Activated T-cell treated with anti-CD3 and anti-CD28 coated beads, Interleukin-2, amount 50 U/mL, for 1 hour (primary cell): ENCODE data around the gene MRPS21.
"Not testable (repeated sequence)": the region's sequence is repeated elsewhere in the genome, so short reads cannot be mapped to it uniquely, and the experiment has no call there.

Source experiments
- DNase-seq: peaks from one replicate; pipeline ENCODE4 v3.0.0-alpha.2; 2020

MRPS21 gene

DNA sequence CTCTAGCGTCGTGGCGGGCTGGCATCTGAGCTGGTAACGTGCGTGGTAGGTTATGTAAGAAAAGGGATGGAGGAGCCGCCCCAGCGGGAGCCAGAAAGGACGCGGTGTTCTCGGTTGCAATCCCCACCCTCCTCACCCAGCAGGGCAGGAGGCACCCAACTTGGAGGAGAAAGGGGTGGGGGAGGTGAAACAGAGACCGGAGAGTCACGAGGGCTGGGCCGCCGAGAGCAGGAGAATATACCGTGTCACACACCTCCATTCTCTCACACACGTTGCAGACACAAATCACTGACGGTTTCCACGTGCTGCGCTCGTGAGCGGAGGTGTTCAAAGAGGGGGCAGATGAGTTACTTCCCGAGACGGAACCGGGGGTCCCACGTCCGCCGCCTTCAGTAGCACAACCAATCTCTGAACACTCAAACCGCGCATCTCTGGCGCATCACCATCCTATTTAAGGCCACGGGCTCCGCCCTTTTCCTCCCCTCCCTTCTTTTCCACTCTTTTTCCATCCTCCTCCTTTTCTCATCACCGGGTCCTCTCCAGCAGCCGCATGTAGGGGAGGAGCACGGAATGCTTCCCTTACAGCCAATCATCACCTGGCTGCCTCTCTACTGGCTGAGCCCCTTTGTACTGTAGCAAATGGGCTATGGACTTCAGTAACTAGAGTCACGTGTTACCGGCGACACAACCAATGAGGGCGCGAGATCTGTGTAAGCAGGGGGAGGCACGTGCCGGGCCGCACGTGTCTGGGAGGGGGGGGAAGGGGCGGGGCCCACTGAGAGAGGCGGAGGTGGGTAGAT is 11.7 kb upstream of the MRPS21 start, which contains the start of gene CIART:
CIART (plus strand) TSS at position 797 of the 800 bp plus-strand sequence. CDS start 714 bp downstream, outside the sequence.
- peak; percentile 72 for DNase-seq

DNA sequence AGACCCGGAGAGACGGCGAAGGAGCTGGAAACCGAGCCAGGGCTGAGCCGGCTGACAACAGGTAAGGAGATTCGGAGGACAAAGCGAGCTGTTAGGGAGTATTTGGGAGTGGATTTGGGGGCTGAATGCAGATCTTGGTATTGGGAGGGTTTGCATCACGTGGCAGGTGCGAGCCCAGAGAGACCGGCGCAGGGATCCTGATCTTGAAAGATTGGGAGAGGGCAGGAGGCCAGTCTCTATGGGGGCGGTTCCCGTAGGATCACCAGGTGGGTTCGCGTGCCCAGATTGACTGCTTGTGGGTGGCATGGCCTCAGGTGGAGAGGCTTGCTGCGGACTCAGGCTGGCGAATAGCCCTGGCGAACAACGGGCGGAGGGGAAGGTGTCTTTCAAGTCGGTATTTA is 11.1 kb upstream of the MRPS21 start:
- no peak for DNase-seq

DNA sequence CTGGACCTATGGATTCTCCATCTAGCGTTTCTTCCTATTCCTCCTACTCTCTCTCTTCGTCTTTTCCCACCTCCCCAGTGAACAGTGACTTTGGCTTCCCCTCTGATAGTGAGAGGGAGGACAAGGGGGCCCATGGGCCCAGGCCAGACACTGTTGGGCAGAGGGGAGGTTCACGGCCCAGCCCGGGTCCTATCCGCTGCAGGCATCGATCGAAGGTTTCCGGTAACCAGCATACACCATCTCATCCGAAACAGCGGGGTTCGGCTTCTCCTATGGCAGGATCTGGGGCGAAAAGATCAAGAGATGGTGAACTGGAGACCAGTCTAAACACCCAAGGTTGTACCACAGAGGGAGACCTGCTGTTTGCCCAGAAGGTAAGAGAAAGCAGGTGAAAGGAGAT is 10.4 kb upstream of the MRPS21 start:
- DNase-seq, result no peak

DNA sequence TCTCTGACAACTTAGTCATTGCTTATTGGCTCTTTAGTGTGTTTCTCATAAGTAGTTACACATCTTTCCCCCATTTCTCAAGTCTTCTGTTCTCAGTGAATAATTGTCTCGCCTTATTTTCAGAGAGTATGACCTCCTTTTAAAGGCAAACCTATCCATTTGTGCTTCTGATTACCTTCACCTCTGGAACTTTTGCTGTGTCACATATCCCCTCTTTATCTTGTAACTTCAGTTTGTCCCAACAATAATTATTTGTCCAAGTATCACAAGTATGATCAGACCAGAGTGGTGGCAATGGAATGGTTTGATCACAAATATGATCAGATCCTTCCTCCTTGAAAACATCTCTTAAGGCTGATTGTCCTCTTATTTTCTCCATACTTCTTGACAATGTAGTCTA is 5.3 kb upstream of the MRPS21 start:
- DNase-seq, result no peak

GRCh38 chr1:150288822-150289221 is 4.8 kb upstream of the MRPS21 start:
- no peak for DNase-seq

DNA sequence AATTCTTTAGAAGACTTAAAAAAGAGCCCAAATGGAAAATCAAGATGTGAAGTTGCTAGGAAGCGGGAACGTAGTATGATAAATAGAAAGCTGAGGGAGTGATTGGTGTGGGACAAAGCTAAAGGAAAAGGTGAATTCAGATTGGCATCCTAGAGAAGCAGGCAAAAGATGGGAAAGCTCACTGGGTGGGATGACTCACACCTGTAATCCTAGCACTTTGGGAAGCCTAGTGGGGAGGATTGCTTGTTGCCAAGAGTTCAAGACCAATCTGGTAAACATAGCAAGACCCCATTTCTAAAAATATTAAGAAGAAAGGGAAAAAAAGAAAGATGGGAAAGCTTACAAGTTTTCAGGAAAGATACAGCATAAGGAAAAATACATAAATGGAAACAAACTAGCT is 1.8 kb downstream of the MRPS21 start:
- DNase-seq, result no peak

DNA sequence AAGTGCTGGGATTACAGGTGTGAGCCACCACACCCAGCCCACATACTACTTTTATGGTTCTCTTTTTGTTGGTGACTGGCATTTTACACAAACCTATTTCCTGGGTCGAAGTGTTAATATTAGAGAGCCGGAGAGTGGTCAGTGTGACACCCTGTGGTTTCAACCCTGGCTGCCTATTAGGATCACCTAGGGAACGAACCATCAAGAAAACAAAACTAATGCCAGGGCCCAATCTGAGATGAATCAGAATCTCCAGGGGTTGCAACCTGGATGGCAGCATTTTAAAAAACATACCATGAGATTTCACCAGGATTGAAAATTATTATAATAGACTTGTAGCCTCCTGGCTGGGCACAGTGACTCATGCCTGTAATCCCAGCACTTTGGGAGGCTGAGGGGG is 6.1 kb downstream of the MRPS21 start:
- DNase-seq, result no peak

- no peak for DNase-seq
These were observed 8.7 kb downstream of the MRPS21 start for GRCh38 chr1:150302338-150302737.

GRCh38 chr1:150302902-150303301 is 9.2 kb downstream of the MRPS21 start:
- DNase-seq, result no peak

- not testable (repeated sequence) for DNase-seq
These were observed 14.9 kb downstream of the MRPS21 start for GRCh38 chr1:150308585-150308984.

DNA sequence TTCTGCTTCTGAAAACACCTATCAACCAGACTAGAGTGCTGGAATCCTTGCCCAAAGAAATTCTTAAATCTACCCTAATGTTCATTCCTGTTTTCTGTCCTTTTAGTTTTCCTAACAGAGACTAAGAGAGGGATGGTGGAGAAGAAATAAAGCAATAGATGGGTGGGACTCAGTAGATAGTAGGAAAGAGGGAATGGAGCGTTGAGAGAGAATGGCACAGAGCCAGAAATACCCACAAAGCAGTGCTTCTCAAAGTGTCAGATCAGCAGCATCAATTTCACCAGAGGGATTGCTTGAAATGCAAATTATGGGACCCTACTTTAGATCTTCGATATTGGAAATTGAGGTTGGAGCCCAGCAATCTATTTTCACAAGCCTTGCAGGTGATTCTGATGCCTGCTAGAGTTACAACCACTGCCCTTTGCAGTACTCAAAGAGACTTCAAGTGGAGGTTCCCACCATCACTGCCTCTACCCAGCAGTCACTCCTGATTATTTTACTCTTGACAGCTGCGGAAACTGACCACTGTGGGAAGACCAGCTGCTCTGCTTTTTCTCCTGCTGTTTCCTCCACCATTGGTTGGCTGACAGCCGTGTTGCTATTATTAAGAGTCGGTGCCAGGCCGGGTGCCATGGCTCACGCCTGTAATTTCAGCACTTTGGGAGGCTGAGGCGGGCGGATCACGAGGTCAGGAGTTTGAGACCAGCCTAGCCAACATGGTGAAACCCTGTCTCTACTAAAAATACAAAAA is 16.3 kb downstream of the MRPS21 start:
- DNase-seq, result no peak

DNA sequence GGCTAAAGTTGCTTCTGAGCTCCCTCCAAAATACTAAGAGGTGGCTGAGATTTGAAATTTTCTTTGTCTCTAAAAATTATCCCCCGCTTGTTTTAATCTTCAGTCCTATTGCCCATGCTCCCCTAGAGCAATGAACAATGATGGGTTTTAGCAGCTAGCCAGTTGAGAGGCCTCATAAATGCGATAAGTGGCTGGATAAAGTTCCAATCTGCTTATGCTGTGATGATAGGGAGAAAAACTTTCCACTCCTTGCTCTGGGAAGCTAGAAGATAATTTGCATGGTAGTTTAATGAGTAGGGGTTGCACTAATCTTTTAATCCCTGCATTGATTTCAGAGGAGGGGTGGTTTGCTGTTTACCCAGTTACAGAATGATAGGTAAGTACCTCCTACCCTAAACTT is 18.1 kb downstream of the MRPS21 start:
- no peak for DNase-seq

DNA sequence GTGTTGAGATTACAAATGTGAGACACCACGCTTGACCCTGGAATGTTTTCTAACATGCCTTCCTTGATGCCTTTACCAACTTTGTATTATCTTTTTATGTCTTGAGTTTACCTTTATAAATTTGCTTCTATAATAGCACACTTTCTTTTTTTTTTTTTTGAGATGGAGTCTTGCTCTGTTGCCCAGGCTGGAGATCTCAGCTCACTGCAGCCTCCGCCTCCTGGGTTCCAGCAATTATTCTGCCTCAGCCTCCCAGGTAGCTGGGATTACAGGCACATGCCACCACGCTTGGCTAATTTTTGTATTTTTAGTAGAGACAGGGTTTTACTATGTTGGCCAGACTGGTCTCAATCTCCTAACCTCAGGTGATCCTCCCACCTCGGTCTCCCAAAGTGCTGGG is 21.0 kb downstream of the MRPS21 start:
- not testable (repeated sequence) for DNase-seq

DNA sequence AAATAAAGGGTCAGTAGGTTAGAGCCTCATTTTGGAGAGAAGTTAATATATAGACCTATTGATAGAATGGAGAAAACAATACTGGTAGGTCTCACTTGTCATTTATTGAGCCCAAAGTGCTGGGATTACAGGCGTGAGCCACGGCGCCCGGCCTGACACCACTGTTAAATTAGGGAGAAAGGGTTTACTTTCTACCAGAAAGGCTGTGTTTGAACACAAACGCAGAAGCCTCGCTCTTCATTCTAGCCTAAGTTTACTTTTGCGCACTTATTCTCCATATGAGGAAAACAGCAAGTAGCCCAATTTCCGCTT is 27.0 kb downstream of the MRPS21 start:
- DNase-seq, result no peak

DNA sequence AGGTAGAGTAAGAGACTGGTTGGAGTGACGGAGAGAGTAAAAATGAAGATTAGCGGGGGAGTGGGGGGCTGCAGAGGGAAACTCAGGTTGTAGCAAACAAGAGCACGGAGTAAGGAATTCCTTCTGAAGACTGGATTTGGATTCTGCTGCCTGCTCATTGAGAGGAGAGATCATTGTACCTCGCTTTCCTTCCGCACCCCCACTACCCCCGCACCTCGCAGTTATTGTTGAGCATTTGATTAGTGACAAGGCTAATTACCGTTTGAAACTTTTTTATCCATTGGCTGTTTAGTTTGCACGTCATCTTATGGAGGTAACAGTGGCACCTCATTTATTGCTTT is 28.1 kb downstream of the MRPS21 start:
- DNase-seq, result no peak

GRCh38 chr1:150322310-150322709 is 28.6 kb downstream of the MRPS21 start:
- DNase-seq, result no peak

GRCh38 chr1:150332651-150333290 is 39.1 kb downstream of the MRPS21 start:
- DNase-seq, result no peak

DNA sequence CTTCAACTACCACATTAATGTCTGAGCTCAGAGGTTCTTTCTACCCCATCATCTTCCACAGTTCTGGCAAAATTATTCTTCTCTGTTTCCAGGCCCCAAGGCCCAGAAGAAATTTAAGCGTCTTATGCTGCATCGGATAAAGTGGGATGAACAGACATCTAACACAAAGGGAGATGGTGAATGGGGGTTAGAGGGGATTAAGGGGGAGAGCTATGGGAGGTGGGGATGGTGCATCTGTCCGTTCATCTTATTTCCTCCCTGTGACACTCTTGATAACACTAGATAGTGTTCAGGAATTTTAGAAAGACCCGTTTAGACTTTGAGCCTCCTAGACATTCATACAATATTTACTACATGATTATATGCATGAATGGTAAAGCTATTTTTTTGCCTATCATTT is 52.7 kb downstream of the MRPS21 start:
- no peak for DNase-seq

DNA sequence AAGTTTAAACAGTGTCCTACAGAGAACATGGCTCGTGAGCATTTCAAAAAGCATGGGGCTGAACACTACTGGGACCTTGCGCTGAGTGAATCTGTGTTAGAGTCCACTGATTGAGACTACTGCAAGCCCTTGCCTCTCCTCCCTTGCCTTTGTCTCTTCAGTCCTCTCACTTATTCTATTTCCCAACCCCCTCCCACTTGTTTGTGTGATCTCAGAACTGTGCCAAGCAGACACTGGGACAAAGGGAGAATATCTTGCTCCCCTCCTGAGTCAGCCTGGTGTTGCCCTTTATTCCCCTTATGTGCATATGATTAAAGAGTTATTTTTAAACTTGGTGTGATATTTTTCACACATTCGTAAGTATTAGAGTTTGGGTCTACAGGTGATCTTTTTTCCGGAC is 59.2 kb downstream of the MRPS21 start:
- DNase-seq, result no peak
